Kidney epithelial cell (primary cell): ENCODE results near the gene UBA3. TPM values are rescaled to one million over a fixed set of nuclear protein-coding genes. Genes with fewer than 3 reads are reported as not detected.

ENCODE experiments used
- DNase-seq: peaks from one replicate; pipeline ENCODE4 v3.0.0-alpha.2; 2010; ENCODE audit warnings: low read depth
- H3K27me3 ChIP-seq: 2 replicates; pipeline ENCODE4 v1.6.0; 2011; ENCODE audit warnings: low read length; ENCODE audit not compliant: control insufficient read depth, insufficient read depth
- H3K36me3 ChIP-seq: 2 replicates; pipeline ENCODE4 v1.5.1; 2011; ENCODE audit warnings: low read length; ENCODE audit not compliant: control insufficient read depth, insufficient read depth
- H3K4me3 ChIP-seq: 2 replicates; pipeline ENCODE4 v1.5.1; 2011; ENCODE audit warnings: low read depth, mild to moderate bottlenecking, control low read depth, low read length
- CTCF ChIP-seq: IDR thresholded peaks from 2 replicates; pipeline ENCODE4 v1.5.1; 2011; ENCODE audit warnings: mild to moderate bottlenecking, moderate library complexity, low read length, control low read depth, inconsistent platforms; ENCODE audit not compliant: insufficient read depth, poor library complexity, severe bottlenecking
- total RNA-seq: library from RNA; depleted of rRNA; stranded (reverse); fragments of >200 nt; gene quantifications from 2 replicates; pipeline ENCODE4 v1.2.3, GENCODE V29; 2015

Gene UBA3
- total RNA-seq, 1 donor from 2014 or later = 46.6 TPM

- no peak for TF ChIP-seq CTCF
- Histone ChIP-seq H3K27me3 (no peaks in the 10 kb centered on the region), H3K4me3 (no peak overlapping the region), H3K36me3 (no peaks in the 10 kb centered on the region)
- DNase-seq = no peak
Observed at GRCh38 chr3:69116897-69117296, 36.7 kb upstream of the UBA3 start.

- H3K36me3 ChIP-seq = no peaks in the 10 kb centered on the region
- TF ChIP-seq CTCF = no peak
- H3K27me3 ChIP-seq = no peaks in the 10 kb centered on the region
- no peak overlapping the region for H3K4me3 ChIP-seq
- DNase-seq = no peak
Observed at GRCh38 chr3:69116162-69116561, 36.0 kb upstream of the UBA3 start.

GRCh38 chr3:69115731-69116130, 35.6 kb upstream of the UBA3 start:
- no peak overlapping the region for H3K4me3 ChIP-seq
- no peak for DNase-seq

GRCh38 chr3:69113536-69113935, 33.4 kb upstream of the UBA3 start:
- DNase-seq = no peak
- no peak for TF ChIP-seq CTCF
- no peaks in the 10 kb centered on the region for H3K36me3 ChIP-seq
- no peaks in the 10 kb centered on the region for H3K27me3 ChIP-seq
- H3K4me3 ChIP-seq = no peak overlapping the region

More at GRCh38 chr3:69115731-69116130, 35.6 kb upstream of the UBA3 start:
- no peaks in the 10 kb centered on the region for H3K27me3 ChIP-seq
- no peaks in the 10 kb centered on the region for H3K36me3 ChIP-seq
- no peak for TF ChIP-seq CTCF

- H3K4me3 ChIP-seq = no peak overlapping the region
- H3K36me3 ChIP-seq = no peaks in the 10 kb centered on the region
- H3K27me3 ChIP-seq = no peaks in the 10 kb centered on the region
- DNase-seq = no peak
- TF ChIP-seq CTCF = no peak
Observed at GRCh38 chr3:69110941-69111546, 30.9 kb upstream of the UBA3 start.

- no peaks in the 10 kb centered on the region for H3K36me3 ChIP-seq
- TF ChIP-seq CTCF = no peak
- H3K27me3 ChIP-seq = no peaks in the 10 kb centered on the region
- DNase-seq = no peak
- no peak overlapping the region for H3K4me3 ChIP-seq
Observed at GRCh38 chr3:69108811-69109210, 28.6 kb upstream of the UBA3 start.
